ENCODE results near the gene LAMA2. TPM values are rescaled to one million over a fixed set of nuclear protein-coding genes. Genes with fewer than 3 reads are reported as not detected.

Gene LAMA2
- total and polyA plus RNA-seq, 7 experiments from 2014 or later: 0.02 to 0.59 (median 0.35) TPM; not detected in 4

GRCh38 chr6:128993166-128993565, 110.2 kb downstream of the LAMA2 start:
- POLR2A ChIA-PET: no interaction called here
- Histone ChIP-seq H3K9me3 (ENCODE audit: control insufficient read depth in 2 of 3, low read length in 3 of 3) (no peaks in the 10 kb centered on the region), H3K27me3 (ENCODE audit: control insufficient read depth in 2 of 2, insufficient read depth in 2 of 2, low read length in 2 of 2) (no peaks in the 10 kb centered on the region), H3K4me1 (ENCODE audit: control insufficient read depth in 2 of 2, insufficient read depth in 2 of 2, low read length in 2 of 2) (no peaks in the 10 kb centered on the region), H3K36me3 (ENCODE audit: control insufficient read depth in 2 of 3, insufficient read depth in 3 of 3, low read length in 3 of 3) (no peaks in the 10 kb centered on the region), H3K4me3 (ENCODE audit: low read length) (no peak overlapping the region), H3K27ac (ENCODE audit: low read depth, low read length) (no peak overlapping the region)
- Mint-ChIP-seq H3K27ac (no peak overlapping the region), H3K36me3 (peaks cover 0 to 4% (median 0%) of the 10 kb centered on the region in 5 donors), H3K9me3 (peaks cover 0 to 14% (median 6%) of the 10 kb centered on the region in 11 donors), H3K4me3 (no peak overlapping the region), H3K4me1 (no peaks in the 10 kb centered on the region), H3K27me3 (peaks cover 0 to 16% (median 9%) of the 10 kb centered on the region in 5 donors)
- ATAC-seq: no peak
- intact Hi-C loops (cut with micrococcal nuclease): no loop called here
- CTCF ChIA-PET: no interaction called here
- no peak for DNase-seq

GRCh38 chr6:128997880-128998279, 114.9 kb downstream of the LAMA2 start:
- Histone ChIP-seq H3K4me1 (ENCODE audit: control insufficient read depth in 2 of 2, insufficient read depth in 2 of 2, low read length in 2 of 2) (no peaks in the 10 kb centered on the region), H3K36me3 (ENCODE audit: control insufficient read depth in 2 of 3, insufficient read depth in 3 of 3, low read length in 3 of 3) (no peaks in the 10 kb centered on the region), H3K27me3 (ENCODE audit: control insufficient read depth in 2 of 2, insufficient read depth in 2 of 2, low read length in 2 of 2) (no peaks in the 10 kb centered on the region), H3K9me3 (ENCODE audit: control insufficient read depth in 2 of 3, low read length in 3 of 3) (no peaks in the 10 kb centered on the region), H3K4me3 (ENCODE audit: low read length) (no peak overlapping the region), H3K27ac (ENCODE audit: low read depth, low read length) (no peak overlapping the region)
- H3K4me1 Mint-ChIP-seq: no peaks in the 10 kb centered on the region
- ChIA-PET CTCF (no interaction called here), POLR2A (no interaction called here)
- H3K4me3 Mint-ChIP-seq: no peak overlapping the region
- intact Hi-C loops (cut with micrococcal nuclease): no loop called here
- H3K9me3 Mint-ChIP-seq: peaks cover 0 to 15% (median 6%) of the 10 kb centered on the region in 11 donors
- DNase-seq (no peak), ATAC-seq (no peak)
- H3K36me3 Mint-ChIP-seq: peaks cover 0 to 4% (median 0%) of the 10 kb centered on the region in 5 donors
- peaks cover 0 to 13% (median 9%) of the 10 kb centered on the region in 5 donors for H3K27me3 Mint-ChIP-seq
- H3K27ac Mint-ChIP-seq: no peak overlapping the region

GRCh38 chr6:129006724-129007514, 124.0 kb downstream of the LAMA2 start:
- Histone ChIP-seq H3K27me3 (ENCODE audit: control insufficient read depth in 2 of 2, insufficient read depth in 2 of 2, low read length in 2 of 2) (no peaks in the 10 kb centered on the region), H3K9me3 (ENCODE audit: control insufficient read depth in 2 of 3, low read length in 3 of 3) (no peaks in the 10 kb centered on the region), H3K4me1 (ENCODE audit: control insufficient read depth in 2 of 2, insufficient read depth in 2 of 2, low read length in 2 of 2) (no peaks in the 10 kb centered on the region), H3K36me3 (ENCODE audit: control insufficient read depth in 2 of 3, insufficient read depth in 3 of 3, low read length in 3 of 3) (no peaks in the 10 kb centered on the region), H3K27ac (ENCODE audit: low read depth, low read length) (no peak overlapping the region), H3K4me3 (ENCODE audit: low read length) (no peak overlapping the region)
- no peaks in the 10 kb centered on the region for H3K4me1 Mint-ChIP-seq
- ChIA-PET POLR2A (no interaction called here), CTCF (no interaction called here)
- H3K36me3 Mint-ChIP-seq: no peaks in the 10 kb centered on the region
- peaks cover 0 to 2% (median 0%) of the 10 kb centered on the region in 11 donors for H3K9me3 Mint-ChIP-seq
- peaks cover 0 to 8% (median 0%) of the 10 kb centered on the region in 5 donors for H3K27me3 Mint-ChIP-seq
- H3K27ac Mint-ChIP-seq: no peak overlapping the region
- no peak for ATAC-seq
- no peak overlapping the region for H3K4me3 Mint-ChIP-seq
- intact Hi-C loops (cut with micrococcal nuclease): no loop called here
- DNase-seq: no peak

- H3K36me3 Mint-ChIP-seq: no peaks in the 10 kb centered on the region
- Histone ChIP-seq H3K36me3 (ENCODE audit: control insufficient read depth in 2 of 3, insufficient read depth in 3 of 3, low read length in 3 of 3) (no peaks in the 10 kb centered on the region), H3K9me3 (ENCODE audit: control insufficient read depth in 2 of 3, low read length in 3 of 3) (no peaks in the 10 kb centered on the region), H3K27me3 (ENCODE audit: control insufficient read depth in 2 of 2, insufficient read depth in 2 of 2, low read length in 2 of 2) (no peaks in the 10 kb centered on the region), H3K27ac (ENCODE audit: low read depth, low read length) (no peak overlapping the region), H3K4me3 (ENCODE audit: low read length) (no peak overlapping the region), H3K4me1 (ENCODE audit: control insufficient read depth in 2 of 2, insufficient read depth in 2 of 2, low read length in 2 of 2) (no peaks in the 10 kb centered on the region)
- intact Hi-C loops (cut with micrococcal nuclease): no loop called here
- ATAC-seq: no peak
- peaks cover 0 to 8% (median 0%) of the 10 kb centered on the region in 5 donors for H3K27me3 Mint-ChIP-seq
- no peaks in the 10 kb centered on the region for H3K4me1 Mint-ChIP-seq
- H3K4me3 Mint-ChIP-seq: no peak overlapping the region
- H3K27ac Mint-ChIP-seq: no peak overlapping the region
- no peak for DNase-seq
- H3K9me3 Mint-ChIP-seq: peaks cover 0 to 2% (median 0%) of the 10 kb centered on the region in 11 donors
- CTCF ChIA-PET: no interaction called here
- POLR2A ChIA-PET: no interaction called here
Observed at GRCh38 chr6:129007701-129008373, 124.9 kb downstream of the LAMA2 start.

- CTCF ChIA-PET: no interaction called here
- DNase-seq: no peak
- no peak overlapping the region for H3K4me3 ChIP-seq (ENCODE audit: low read length)
- H3K36me3 ChIP-seq (ENCODE audit: control insufficient read depth in 2 of 3, insufficient read depth in 3 of 3, low read length in 3 of 3): no peaks in the 10 kb centered on the region
- no peak overlapping the region for H3K27ac Mint-ChIP-seq
- intact Hi-C loops (cut with micrococcal nuclease): no loop called here
- H3K9me3 ChIP-seq (ENCODE audit: control insufficient read depth in 2 of 3, low read length in 3 of 3): no peaks in the 10 kb centered on the region
- H3K4me1 Mint-ChIP-seq: no peaks in the 10 kb centered on the region
- H3K27ac ChIP-seq (ENCODE audit: low read depth, low read length): no peak overlapping the region
- H3K4me3 Mint-ChIP-seq: no peak overlapping the region
- POLR2A ChIA-PET: no interaction called here
- H3K4me1 ChIP-seq (ENCODE audit: control insufficient read depth in 2 of 2, insufficient read depth in 2 of 2, low read length in 2 of 2): no peaks in the 10 kb centered on the region
- peaks cover 0 to 2% (median 0%) of the 10 kb centered on the region in 11 donors for H3K9me3 Mint-ChIP-seq
- ATAC-seq: no peak
- no peaks in the 10 kb centered on the region for H3K27me3 ChIP-seq (ENCODE audit: control insufficient read depth in 2 of 2, insufficient read depth in 2 of 2, low read length in 2 of 2)
- no peaks in the 10 kb centered on the region for H3K36me3 Mint-ChIP-seq
- H3K27me3 Mint-ChIP-seq: peaks cover 0 to 8% (median 0%) of the 10 kb centered on the region in 5 donors
Observed at GRCh38 chr6:129008591-129008990, 125.7 kb downstream of the LAMA2 start.

- no peak overlapping the region for H3K27ac Mint-ChIP-seq
Observed at GRCh38 chr6:129009851-129010250, 126.9 kb downstream of the LAMA2 start.

More at GRCh38 chr6:129009851-129010250, 126.9 kb downstream of the LAMA2 start:
- no peaks in the 10 kb centered on the region for H3K4me1 ChIP-seq (ENCODE audit: control insufficient read depth in 2 of 2, insufficient read depth in 2 of 2, low read length in 2 of 2)
- intact Hi-C loops (cut with micrococcal nuclease): no loop called here
- no peaks in the 10 kb centered on the region for H3K36me3 ChIP-seq (ENCODE audit: control insufficient read depth in 2 of 3, insufficient read depth in 3 of 3, low read length in 3 of 3)
- Mint-ChIP-seq H3K9me3 (peaks cover 0 to 2% (median 0%) of the 10 kb centered on the region in 11 donors), H3K36me3 (no peaks in the 10 kb centered on the region), H3K27me3 (peaks cover 0 to 12% (median 0%) of the 10 kb centered on the region in 5 donors), H3K4me1 (no peaks in the 10 kb centered on the region), H3K4me3 (no peak overlapping the region)
- ATAC-seq: no peak
- ChIA-PET CTCF (no interaction called here), POLR2A (no interaction called here)
- H3K4me3 ChIP-seq (ENCODE audit: low read length): no peak overlapping the region
- no peak overlapping the region for H3K27ac ChIP-seq (ENCODE audit: low read depth, low read length)
- H3K9me3 ChIP-seq (ENCODE audit: control insufficient read depth in 2 of 3, low read length in 3 of 3): no peaks in the 10 kb centered on the region
- no peak for DNase-seq
- H3K27me3 ChIP-seq (ENCODE audit: control insufficient read depth in 2 of 2, insufficient read depth in 2 of 2, low read length in 2 of 2): no peaks in the 10 kb centered on the region
